ENCODE measurements around the gene PTPRD.

PTPRD gene

DNA sequence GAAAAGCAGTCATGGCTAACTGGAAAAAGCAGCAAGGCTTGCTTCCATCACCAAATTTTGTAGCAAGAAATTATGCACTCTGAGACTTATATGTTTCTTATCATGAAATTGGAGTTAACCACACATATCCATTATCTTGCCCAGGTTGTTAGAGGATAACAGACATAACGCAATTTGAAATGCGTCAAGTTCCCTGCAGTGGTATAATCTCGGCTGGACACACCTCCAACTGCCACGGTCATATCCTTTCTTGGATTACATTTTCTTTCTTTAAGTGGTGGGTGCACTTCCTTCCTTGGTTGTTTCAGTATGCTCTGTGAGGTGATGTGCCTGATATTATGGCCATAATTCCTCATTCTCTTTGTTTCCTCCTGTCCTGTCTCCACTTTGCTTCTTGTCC is 2118.2 kb downstream of the PTPRD start:
- no peak for ATAC-seq (replicated peaks; ENCODE audit: extremely low read depth, poor library complexity, severe bottlenecking)
- Mint-ChIP-seq H3K27ac (ENCODE audit: low read depth) (no peak overlapping the region), H3K9me3 (no peaks in the 10 kb centered on the region), H3K4me1 (no peaks in the 10 kb centered on the region), H3K27me3 (no peaks in the 10 kb centered on the region), H3K36me3 (ENCODE audit: insufficient read depth) (no peaks in the 10 kb centered on the region), H3K4me3 (no peak overlapping the region)
- DNase-seq (ENCODE audit: low spot score in 2 of 2): no peak

DNA sequence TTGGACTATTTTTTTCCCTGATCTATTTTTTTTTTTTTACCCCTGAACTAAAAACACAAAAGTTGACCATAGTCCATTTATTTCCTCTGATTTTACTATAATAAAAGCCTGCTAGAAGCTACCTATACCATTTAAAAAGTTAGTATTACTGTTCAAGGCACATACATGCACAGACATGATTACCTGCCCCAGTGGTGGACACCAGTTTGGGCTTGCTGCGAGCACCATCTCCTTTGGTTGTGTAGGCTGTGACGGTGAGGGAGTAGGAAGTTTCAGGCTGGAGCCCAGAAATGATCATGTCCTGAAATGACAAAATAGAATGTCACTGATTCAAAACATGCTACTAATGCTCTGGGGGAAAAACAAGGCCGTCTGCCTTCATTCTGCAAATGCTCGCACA is 2120.1 kb downstream of the PTPRD start:
- no peak for ATAC-seq (replicated peaks; ENCODE audit: extremely low read depth, poor library complexity, severe bottlenecking)
- Mint-ChIP-seq H3K4me1 (no peaks in the 10 kb centered on the region), H3K4me3 (no peak overlapping the region), H3K27ac (ENCODE audit: low read depth) (no peak overlapping the region), H3K27me3 (no peaks in the 10 kb centered on the region), H3K36me3 (ENCODE audit: insufficient read depth) (no peaks in the 10 kb centered on the region), H3K9me3 (no peaks in the 10 kb centered on the region)
- DNase-seq (ENCODE audit: low spot score in 2 of 2): no peak

DNA sequence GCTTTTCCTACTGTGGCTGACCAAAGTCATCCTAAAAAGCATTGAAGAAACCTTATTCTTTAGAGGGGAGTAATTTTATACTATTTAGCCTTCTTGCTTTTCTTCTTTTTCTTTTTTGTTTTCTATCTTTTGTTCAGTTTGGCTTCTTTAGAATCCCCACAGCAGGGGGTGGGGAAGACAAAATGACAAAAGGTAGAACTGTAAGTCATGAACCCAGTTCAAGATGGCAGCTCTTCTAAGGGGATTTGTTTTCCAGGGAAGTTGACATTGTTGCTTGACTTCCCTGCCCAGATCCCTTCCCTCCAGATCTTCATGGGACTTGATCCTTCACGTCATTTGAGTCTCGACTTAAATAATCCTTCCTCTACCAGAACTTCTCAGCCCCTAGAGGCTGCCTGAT is 2120.8 kb downstream of the PTPRD start:
- no peak for ATAC-seq (replicated peaks; ENCODE audit: extremely low read depth, poor library complexity, severe bottlenecking)
- no peak overlapping the region for H3K27ac Mint-ChIP-seq (ENCODE audit: low read depth)
- H3K4me1 Mint-ChIP-seq: no peaks in the 10 kb centered on the region
- H3K9me3 Mint-ChIP-seq: no peaks in the 10 kb centered on the region
- H3K36me3 Mint-ChIP-seq (ENCODE audit: insufficient read depth): no peaks in the 10 kb centered on the region
- H3K4me3 Mint-ChIP-seq: no peak overlapping the region
- no peak for DNase-seq (ENCODE audit: low spot score in 2 of 2)
- no peaks in the 10 kb centered on the region for H3K27me3 Mint-ChIP-seq

DNA sequence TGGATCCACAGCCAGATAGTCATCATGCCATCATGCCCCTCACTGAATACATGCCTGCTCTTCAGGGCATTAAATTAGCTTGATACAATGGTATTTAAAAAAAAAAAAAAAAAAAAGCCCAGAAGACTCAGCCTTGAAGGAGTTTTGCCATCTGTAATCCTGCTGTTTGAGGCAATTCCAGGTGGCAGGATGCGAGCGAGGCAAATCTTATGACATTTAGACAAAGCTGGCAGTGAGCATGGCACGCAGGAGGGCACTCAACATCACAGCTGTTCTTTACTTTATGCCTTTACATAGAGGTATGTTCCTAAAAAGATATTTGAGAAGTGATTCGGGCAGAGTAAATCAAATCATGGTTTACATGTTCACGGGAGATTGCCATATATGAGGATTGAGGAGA is 2121.2 kb downstream of the PTPRD start:
- ATAC-seq (replicated peaks; ENCODE audit: extremely low read depth, poor library complexity, severe bottlenecking): no peak
- no peak for DNase-seq (ENCODE audit: low spot score in 2 of 2)
- Mint-ChIP-seq H3K9me3 (no peaks in the 10 kb centered on the region), H3K27ac (ENCODE audit: low read depth) (no peak overlapping the region), H3K36me3 (ENCODE audit: insufficient read depth) (no peaks in the 10 kb centered on the region), H3K4me1 (no peaks in the 10 kb centered on the region), H3K27me3 (no peaks in the 10 kb centered on the region), H3K4me3 (no peak overlapping the region)

DNA sequence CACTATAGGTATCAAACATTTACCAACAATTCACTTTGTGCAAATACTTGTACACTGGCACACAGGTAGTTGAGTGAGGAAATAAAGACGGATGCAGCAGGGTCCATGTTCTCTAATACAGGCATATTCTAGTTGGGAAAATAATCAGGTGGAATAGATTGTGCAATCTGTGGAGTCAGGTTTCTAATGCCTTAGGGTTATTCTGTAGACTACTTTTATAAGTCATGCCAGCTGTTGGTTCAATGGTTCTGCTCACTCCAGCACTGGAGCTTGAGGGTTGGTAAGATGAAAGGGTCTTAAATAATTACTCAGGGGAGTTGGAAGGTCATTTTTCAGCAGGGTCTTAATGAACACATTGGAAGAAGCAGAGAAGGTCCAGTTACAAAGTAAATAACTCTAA is 2123.0 kb downstream of the PTPRD start:
- DNase-seq (ENCODE audit: low spot score in 2 of 2) (no peak), ATAC-seq (replicated peaks; ENCODE audit: extremely low read depth, poor library complexity, severe bottlenecking) (no peak)
- Mint-ChIP-seq H3K27ac (ENCODE audit: low read depth) (no peak overlapping the region), H3K27me3 (no peaks in the 10 kb centered on the region), H3K4me3 (no peak overlapping the region), H3K9me3 (no peaks in the 10 kb centered on the region), H3K4me1 (no peaks in the 10 kb centered on the region), H3K36me3 (ENCODE audit: insufficient read depth) (no peaks in the 10 kb centered on the region)

DNA sequence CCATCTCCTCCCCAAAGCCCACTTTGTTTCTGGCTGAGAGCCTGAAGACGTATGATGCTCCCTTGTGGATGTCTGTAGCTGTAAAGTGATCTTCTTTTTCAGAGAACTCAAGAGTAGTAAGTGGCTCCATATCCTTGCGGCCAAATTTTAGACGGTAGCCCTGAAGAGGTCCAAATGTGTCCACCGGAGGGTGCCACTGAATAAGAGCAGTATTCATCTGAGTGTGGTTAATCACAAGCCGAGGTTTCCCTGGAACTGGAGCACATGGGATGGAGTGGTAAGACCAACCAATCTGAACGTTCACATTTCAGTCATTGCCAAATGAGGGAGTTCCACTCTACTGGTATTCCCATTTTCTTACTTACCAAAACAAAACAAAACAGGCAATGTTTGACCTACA is 2126.7 kb downstream of the PTPRD start:
- Mint-ChIP-seq H3K4me1 (no peaks in the 10 kb centered on the region), H3K4me3 (no peak overlapping the region), H3K36me3 (ENCODE audit: insufficient read depth) (no peaks in the 10 kb centered on the region), H3K9me3 (no peaks in the 10 kb centered on the region), H3K27ac (ENCODE audit: low read depth) (no peak overlapping the region), H3K27me3 (no peaks in the 10 kb centered on the region)
- no peak for DNase-seq (ENCODE audit: low spot score in 2 of 2)
- no peak for ATAC-seq (replicated peaks; ENCODE audit: extremely low read depth, poor library complexity, severe bottlenecking)

DNA sequence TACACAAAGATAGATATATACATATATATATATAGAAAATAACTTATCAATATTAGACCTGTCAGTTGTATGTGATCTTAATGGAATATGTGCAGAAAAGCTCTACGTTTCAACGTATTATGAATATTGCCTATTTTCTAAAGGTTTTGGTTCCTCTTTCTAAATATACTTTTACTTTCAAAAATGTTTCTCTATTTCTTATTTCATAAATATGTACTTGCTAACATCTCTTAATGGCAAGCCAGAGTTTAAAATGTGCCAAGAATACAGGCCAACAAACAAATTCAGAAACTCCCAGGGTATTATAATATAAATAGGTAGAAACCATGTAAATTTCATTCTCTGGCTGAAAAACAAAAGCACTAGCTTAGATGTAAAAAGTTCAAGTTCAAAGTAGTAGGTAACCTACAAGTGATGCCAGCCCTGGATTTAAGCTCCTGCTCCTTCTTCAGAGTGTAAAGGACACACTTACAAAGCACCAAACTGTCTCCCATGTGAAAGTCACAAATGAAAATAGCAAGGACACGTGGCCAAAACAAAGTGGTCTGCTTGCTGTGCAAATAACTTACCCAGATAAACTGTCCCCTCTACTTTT is 2128.1 kb downstream of the PTPRD start:
- DNase-seq (ENCODE audit: low spot score in 2 of 2): no peak
- Mint-ChIP-seq H3K4me3 (no peak overlapping the region), H3K27ac (ENCODE audit: low read depth) (no peak overlapping the region), H3K36me3 (ENCODE audit: insufficient read depth) (no peaks in the 10 kb centered on the region), H3K9me3 (no peaks in the 10 kb centered on the region), H3K27me3 (no peaks in the 10 kb centered on the region), H3K4me1 (no peaks in the 10 kb centered on the region)
- no peak for ATAC-seq (replicated peaks; ENCODE audit: extremely low read depth, poor library complexity, severe bottlenecking)

DNA sequence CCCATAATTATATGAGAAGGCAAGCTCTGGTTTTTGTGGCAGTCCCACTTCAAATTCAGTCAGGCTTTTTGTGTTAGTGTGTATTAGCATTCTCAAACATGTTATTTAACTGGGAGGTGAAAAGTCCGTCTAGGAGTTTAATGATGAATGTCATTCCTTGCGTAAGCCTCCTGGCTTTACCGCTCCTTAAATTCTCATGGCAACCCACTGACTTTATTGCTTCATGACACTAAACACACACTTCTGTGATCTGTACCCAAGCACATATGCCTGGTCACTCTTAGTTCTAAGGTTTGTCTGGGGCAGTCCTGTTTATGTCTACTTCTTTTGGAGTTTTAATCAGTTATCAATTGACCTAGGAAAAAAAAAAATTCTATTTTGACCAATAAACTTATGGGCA is 2135.4 kb downstream of the PTPRD start:
- H3K27ac Mint-ChIP-seq (ENCODE audit: low read depth): no peak overlapping the region
- no peak overlapping the region for H3K4me3 Mint-ChIP-seq
- DNase-seq (ENCODE audit: low spot score in 2 of 2) (no peak), ATAC-seq (replicated peaks; ENCODE audit: extremely low read depth, poor library complexity, severe bottlenecking) (no peak)
- H3K36me3 Mint-ChIP-seq (ENCODE audit: insufficient read depth): no peaks in the 10 kb centered on the region
- H3K4me1 Mint-ChIP-seq: no peaks in the 10 kb centered on the region
- no peaks in the 10 kb centered on the region for H3K27me3 Mint-ChIP-seq
- no peaks in the 10 kb centered on the region for H3K9me3 Mint-ChIP-seq

DNA sequence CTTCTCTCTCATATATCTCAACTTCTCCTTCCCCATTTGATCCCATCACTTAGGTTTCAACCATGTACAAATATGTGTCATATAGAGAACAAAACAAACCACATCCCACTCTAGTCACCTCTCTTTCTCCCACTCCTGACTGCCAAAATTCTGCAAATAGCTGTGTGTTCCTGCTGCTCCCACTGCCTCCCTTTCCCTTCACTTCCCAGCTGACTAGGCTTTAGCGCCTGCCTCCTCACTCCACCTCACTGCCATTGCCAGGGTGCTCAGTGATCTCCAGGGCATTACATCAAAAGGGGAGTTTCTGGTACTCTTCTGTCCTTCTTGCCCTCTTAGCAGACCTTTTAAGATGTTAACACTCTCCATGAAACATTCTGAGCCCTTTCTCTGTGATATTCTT is 2137.9 kb downstream of the PTPRD start:
- ATAC-seq (replicated peaks; ENCODE audit: extremely low read depth, poor library complexity, severe bottlenecking) (no peak), DNase-seq (ENCODE audit: low spot score in 2 of 2) (no peak)
- no peaks in the 10 kb centered on the region for H3K36me3 Mint-ChIP-seq (ENCODE audit: insufficient read depth)
- no peaks in the 10 kb centered on the region for H3K27me3 Mint-ChIP-seq
- no peaks in the 10 kb centered on the region for H3K9me3 Mint-ChIP-seq
- no peak overlapping the region for H3K4me3 Mint-ChIP-seq
- H3K27ac Mint-ChIP-seq (ENCODE audit: low read depth): no peak overlapping the region
- no peaks in the 10 kb centered on the region for H3K4me1 Mint-ChIP-seq

DNA sequence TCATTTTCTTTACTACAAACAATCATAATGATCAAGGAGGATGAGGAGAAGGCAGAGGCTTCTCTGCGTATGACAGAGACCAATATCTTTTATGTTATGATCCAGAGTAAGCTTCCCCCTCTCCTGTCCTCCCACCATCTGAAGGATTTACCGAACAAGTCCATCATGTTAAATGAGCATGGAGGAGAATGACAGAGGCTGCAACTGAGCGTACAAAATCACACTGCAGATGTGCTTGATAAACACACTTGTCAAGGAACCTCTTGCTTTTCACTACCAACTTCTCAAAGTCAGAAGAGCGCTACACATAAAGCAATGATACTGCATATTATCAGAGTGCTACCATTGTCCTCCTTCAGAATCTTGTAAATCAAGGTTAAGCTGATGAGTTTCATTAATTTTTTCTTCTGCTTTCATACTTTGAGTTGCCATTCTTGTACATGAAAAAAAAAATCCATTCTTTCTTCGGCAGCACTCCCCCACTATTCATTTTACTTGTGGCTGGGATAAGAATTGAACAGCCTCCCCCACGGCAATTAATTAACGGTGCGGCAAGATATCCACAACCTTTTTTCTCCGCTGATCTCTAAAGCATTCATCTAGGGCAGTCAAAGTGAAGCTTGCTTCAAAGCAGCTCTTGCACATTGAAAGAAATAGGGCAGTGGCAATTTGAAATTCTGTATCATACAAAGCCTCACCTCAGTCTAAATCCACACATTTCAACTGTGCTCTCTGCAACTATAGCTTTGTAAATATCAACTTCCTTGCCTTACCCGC is 2139.4 kb downstream of the PTPRD start:
- no peak for ATAC-seq (replicated peaks; ENCODE audit: extremely low read depth, poor library complexity, severe bottlenecking)
- H3K27ac Mint-ChIP-seq (ENCODE audit: low read depth): no peak overlapping the region

DNA sequence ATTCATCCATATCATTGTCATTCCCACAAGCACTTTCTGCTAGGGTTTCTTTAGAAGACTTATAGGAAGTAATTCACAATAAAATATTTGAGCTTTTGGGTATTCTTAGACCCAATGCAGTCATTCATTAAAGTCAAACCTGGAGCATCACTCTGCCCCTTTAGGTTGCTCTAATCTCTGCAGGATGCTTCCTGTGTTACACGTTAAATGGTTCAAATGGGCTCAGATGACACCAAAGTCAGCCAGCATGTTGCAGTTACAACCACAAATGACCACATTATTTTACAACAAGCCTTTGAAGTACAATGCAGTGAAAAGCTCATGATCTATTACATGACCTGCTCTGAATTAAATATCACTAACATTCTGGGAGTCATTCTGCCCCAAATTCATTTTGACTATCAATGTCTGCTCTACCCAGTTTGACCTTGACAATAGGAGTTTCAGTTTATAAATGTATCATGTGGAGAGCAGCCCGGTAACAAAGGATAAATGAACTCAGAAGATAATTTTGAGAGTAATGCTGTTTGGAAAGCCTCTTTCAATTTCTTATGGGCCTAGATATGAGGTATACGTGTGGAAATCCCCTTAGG is 2144.7 kb downstream of the PTPRD start:
- no peak for ATAC-seq (replicated peaks; ENCODE audit: extremely low read depth, poor library complexity, severe bottlenecking)
- H3K27me3 Mint-ChIP-seq: no peaks in the 10 kb centered on the region
- no peak overlapping the region for H3K4me3 Mint-ChIP-seq
- no peaks in the 10 kb centered on the region for H3K4me1 Mint-ChIP-seq
- H3K9me3 Mint-ChIP-seq: no peaks in the 10 kb centered on the region
- no peak for DNase-seq (ENCODE audit: low spot score in 2 of 2)
- H3K36me3 Mint-ChIP-seq (ENCODE audit: insufficient read depth): no peaks in the 10 kb centered on the region
- H3K27ac Mint-ChIP-seq (ENCODE audit: low read depth): no peak overlapping the region

More for the DNA sequence above, 2139.4 kb downstream of the PTPRD start:
- no peak overlapping the region for H3K4me3 Mint-ChIP-seq
- H3K4me1 Mint-ChIP-seq: no peaks in the 10 kb centered on the region
- no peaks in the 10 kb centered on the region for H3K36me3 Mint-ChIP-seq (ENCODE audit: insufficient read depth)
- no peaks in the 10 kb centered on the region for H3K9me3 Mint-ChIP-seq
- DNase-seq (ENCODE audit: low spot score in 2 of 2): no peak
- no peaks in the 10 kb centered on the region for H3K27me3 Mint-ChIP-seq

DNA sequence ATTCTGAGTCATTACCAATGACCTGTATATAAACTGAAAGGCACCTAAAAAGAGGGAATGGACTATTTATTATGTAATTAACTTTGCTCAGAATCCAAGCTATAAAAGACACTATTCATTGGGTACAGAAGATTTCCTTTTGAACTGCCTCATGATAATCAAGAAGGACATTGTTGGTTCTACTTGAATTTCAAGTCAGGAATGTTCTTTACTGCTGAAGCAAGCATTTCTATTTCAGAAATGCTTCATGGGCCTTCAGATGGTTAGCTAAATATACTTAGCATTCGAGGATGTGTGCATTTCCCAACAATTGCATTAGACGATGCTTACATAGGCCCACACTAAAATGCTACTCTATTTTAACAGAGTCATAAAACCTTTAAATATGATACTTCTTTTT is 2155.0 kb downstream of the PTPRD start:
- no peak for DNase-seq (ENCODE audit: low spot score in 2 of 2)

DNA sequence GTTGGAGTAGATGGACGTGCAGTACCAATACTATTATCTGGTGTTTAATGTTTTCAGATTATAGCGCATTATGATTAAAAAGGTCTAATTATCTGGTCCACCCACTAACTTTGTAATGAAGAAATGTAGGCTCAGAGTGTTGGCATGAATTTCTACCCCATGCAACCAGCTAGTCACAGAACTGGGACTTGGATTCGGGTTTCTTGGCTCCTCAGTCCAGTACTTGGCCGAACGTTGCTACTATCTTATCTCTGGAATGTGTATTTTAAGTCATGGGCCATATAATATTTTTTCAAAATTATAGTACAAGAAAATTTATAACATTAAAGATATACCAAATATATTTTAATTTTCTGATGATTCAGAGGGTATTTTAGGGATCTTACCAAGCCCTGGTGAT is 2155.7 kb downstream of the PTPRD start:
- H3K4me3 Mint-ChIP-seq: no peak overlapping the region
- no peaks in the 10 kb centered on the region for H3K9me3 Mint-ChIP-seq
- H3K4me1 Mint-ChIP-seq: no peaks in the 10 kb centered on the region
- DNase-seq (ENCODE audit: low spot score in 2 of 2): no peak
- no peak for ATAC-seq (replicated peaks; ENCODE audit: extremely low read depth, poor library complexity, severe bottlenecking)
- H3K27ac Mint-ChIP-seq (ENCODE audit: low read depth): no peak overlapping the region
- no peaks in the 10 kb centered on the region for H3K36me3 Mint-ChIP-seq (ENCODE audit: insufficient read depth)
- H3K27me3 Mint-ChIP-seq: no peaks in the 10 kb centered on the region

More for the DNA sequence above, 2155.0 kb downstream of the PTPRD start:
- no peaks in the 10 kb centered on the region for H3K9me3 Mint-ChIP-seq
- H3K4me3 Mint-ChIP-seq: no peak overlapping the region
- no peaks in the 10 kb centered on the region for H3K27me3 Mint-ChIP-seq
- no peak overlapping the region for H3K27ac Mint-ChIP-seq (ENCODE audit: low read depth)
- H3K36me3 Mint-ChIP-seq (ENCODE audit: insufficient read depth): no peaks in the 10 kb centered on the region
- no peak for ATAC-seq (replicated peaks; ENCODE audit: extremely low read depth, poor library complexity, severe bottlenecking)
- no peaks in the 10 kb centered on the region for H3K4me1 Mint-ChIP-seq
